Pons (tissue), 1 donor: ENCODE data around the gene SH3BGRL3.
"Not testable (repeated sequence)": the region's sequence is repeated elsewhere in the genome, so short reads cannot be mapped to it uniquely, and the experiment has no call there.

Source experiments
- DNase-seq: peaks from one replicate; pipeline ENCODE4 v3.0.0-alpha.2; 2016; ENCODE audit warnings: low spot score

SH3BGRL3 gene

GRCh38 chr1:26290882-26291261 lies 11.0 kb downstream of the SH3BGRL3 start:
- DNase-seq, result no peak

- DNase-seq, result no peak
Observed at GRCh38 chr1:26291433-26291832, 11.5 kb downstream of the SH3BGRL3 start.

GRCh38 chr1:26291939-26292338 lies 12.1 kb downstream of the SH3BGRL3 start:
- no peak for DNase-seq

- not testable (repeated sequence) for DNase-seq
Observed at GRCh38 chr1:26292735-26293134, 12.8 kb downstream of the SH3BGRL3 start.

- no peak for DNase-seq
Observed at GRCh38 chr1:26293911-26294463, 14.1 kb downstream of the SH3BGRL3 start.

DNA sequence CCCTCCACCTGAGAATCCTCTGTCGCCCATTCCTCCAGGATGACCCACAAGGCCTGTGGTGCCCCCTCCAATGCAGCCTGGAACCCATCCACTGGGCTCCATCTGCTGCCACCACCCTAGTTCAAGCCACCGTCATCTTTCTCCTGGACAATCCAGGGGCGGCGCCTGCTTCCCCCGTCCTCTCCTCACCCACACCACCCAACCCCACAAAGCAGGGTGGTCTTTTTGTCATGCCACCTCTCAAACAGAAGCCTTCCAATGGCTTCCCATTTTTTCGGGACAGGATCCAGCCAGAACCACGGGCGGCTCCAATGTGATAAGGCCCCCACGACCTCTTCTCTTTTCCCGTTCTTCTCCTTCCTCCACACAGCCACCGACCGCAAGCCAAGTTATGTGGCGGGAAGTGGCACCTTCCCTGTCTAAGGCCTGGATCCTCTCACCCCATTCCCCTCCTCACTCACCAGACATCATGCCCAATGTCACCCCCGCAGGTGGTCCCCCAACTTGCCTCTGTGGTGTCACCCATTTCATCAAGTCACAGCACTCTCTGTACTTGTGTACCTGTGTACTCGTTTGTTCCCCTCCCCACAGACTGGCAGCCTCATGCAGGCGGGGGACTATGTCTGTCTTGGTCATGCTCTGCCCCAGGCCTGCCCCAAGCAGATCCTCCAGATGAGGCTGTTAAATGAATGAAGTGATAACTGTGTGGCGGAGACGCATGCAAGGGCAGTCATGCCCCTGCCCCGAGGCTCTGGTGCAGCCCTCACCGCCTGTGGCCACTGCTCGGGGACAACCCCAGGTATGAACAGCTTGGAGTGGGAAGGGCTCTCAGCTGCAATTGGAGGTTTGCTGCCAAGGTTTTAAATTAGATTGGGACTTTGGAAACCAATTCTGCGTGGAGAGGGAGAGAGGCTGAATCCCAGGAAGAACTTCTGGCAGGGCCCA lies 15.6 kb downstream of the SH3BGRL3 start:
- DNase-seq, result no peak

DNA sequence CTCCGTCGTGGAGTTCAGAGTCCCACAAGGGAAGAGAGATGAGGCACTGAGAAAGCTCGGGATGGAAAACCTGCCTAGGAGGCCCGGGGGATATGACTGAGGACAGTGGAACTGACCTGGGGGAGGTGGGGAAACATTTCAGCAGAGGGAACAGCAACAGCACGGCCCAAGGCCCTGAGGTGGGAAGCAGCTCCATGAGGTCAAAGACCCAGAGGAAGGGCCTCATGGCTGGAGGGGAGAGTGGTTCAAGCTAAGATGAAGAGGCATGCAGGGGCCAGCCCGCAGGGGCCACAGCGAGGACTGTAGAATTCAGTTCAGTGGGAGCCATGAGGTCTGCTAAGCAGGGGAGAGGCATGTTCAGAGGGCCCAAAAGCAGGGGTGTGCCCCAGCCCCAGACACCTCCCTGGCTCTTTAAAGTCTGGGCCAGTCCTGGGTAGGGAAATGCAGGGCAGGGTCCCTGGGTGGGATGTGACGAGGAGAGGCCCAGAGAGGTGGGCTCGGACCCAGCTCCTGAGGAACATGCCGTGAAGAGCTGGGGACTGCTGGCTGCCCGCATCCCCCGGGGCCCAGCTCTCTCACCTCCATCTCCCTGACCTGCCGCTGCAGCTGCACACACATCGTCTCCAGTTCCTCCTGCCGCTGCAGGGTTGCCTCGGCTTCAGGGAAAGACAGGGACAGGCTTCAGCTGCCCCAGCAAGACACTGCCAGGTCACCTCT lies 16.6 kb downstream of the SH3BGRL3 start:
- no peak for DNase-seq

DNA sequence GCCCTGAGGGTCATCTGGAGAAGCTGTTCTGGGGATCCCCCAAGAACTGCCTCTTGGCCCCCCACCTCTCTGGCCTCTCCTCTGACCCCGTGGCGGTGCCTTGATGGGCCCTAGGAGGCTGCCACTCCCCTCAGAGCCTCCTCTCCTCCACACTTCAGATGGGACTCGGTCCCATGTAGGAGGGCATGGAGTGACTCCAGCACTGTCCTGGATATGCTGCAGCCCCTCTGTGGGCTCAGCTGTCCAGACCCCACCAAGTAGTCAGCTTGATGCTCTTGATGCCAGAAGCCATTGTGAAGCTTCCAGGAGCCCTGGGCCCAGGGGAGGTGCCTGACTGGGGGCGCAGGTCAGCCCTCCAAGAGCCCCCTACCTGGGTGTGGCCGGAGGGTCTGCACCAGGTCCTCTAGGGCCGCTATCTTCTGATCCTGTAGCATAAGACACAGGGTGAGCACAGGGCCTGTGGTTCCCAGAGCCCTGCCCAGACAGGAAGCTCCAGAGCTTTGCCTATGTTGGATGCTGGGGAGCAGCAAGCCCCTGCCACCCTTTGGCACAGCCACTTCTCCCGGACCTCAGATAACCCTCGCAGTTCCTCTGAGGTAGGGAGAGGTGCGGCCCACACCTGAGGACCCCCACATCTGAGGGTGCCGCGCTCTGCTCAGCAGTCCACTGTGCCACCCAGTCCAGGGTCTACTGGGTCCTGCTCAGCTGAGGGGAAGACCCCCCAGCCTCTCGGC lies 17.3 kb downstream of the SH3BGRL3 start:
- DNase-seq, result no peak

- no peak for DNase-seq
Observed at GRCh38 chr1:26297791-26298124, 17.9 kb downstream of the SH3BGRL3 start.

DNA sequence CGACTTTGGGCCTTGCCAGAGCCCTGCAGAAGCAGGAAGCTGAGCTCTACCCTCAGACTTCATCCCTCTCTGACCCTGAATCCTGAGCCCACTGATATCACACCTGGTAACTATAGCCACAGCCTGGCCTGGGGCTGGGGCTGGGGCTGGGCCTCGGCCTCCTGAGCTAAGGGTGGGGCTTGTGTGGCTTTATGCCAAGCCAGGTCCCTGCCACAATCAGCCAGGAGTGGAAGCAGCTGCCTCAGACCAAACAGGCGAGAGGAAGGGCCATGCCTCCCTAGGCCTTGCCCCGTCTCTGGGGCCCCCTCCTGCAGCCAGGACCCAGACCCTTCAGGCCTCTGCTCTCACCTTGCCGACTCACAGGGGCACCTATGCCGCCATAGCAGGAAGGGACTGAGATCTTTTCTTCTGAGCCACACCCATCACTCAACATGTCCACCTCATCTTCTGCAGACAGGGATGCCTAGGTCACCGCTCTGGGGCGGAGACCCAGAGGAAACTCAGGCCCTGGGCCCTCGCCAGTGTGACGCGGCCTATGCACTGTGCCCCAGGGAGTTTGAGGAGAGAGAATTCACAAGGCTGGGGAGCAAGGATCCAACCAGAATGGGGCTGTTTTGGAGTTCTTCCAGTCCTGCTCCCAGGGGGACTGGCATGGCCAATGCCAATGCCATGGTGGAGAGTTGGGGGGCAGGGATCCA lies 20.8 kb downstream of the SH3BGRL3 start:
- no peak for DNase-seq

DNA sequence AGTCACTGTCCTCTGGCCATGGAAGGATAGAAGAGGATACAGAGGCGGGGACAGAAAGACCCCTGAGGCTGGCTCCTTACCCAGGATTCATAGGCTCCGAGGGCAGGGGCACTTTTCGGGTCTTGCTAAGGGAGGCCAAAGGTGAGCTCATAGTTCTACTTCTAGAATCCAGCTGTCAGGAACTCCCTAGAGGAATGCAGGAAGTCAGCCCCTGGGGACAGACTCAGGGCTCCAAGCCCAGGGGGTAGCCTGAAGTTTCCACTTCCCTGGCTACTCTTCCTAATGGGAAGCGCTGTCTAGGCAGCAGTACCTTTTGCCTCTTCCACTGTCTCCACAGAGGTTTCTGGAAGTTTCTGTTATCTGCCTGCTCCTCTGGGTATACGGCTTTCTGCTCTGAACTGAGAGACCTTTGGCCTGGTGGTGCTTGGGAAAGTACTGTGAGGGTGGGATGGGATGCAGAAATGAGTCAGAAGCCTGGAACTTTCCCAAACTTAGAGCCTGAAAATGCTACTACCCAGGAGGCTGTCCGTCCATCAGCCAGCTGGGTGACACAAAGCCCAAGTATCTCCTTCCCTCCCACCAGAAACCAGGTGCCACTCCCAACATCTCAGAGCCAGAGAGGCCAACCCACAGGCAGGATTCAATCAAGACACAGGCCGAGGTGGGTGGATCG lies 23.0 kb downstream of the SH3BGRL3 start:
- DNase-seq, result no peak

- no peak for DNase-seq
Observed at GRCh38 chr1:26305667-26306289, 25.9 kb downstream of the SH3BGRL3 start.

GRCh38 chr1:26306290-26307229 lies 26.7 kb downstream of the SH3BGRL3 start, which contains the start of gene UBXN11:
TSS of gene UBXN11 (minus strand) at chr1:26306636. CDS start at chr1:26302883, 3,753 bp downstream.
- DNase-seq, result peak; percentile 69

DNA sequence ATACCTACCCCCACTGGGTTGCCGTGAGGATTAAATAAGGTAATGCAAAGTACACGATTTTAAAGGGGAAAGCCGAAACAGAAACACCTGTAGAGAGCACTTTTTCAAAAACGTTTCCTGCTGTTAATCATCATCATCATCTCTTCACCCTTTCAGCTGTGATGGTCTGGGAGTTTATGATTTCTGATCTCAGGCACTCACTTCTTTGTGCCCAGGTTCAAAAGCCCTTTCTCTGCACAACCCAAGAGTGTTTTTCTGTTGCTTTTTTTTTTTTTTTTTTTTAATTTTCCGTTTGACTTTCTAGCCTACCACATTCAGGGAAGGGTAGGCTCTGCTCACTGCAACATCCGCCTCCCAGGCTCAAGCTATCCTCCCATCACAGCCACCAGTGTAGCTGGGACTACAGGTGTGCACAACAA lies 27.5 kb downstream of the SH3BGRL3 start:
- no peak for DNase-seq

- not testable (repeated sequence) for DNase-seq
Observed at GRCh38 chr1:26307966-26308899, 28.3 kb downstream of the SH3BGRL3 start.

- DNase-seq, result no peak
Observed at GRCh38 chr1:26314501-26314900, 34.6 kb downstream of the SH3BGRL3 start.

- no peak for DNase-seq
Observed at GRCh38 chr1:26315874-26316850, 36.3 kb downstream of the SH3BGRL3 start.
